SJCRH30 (cell line): ENCODE measurements around the gene STRN. TPM values are rescaled to one million over a fixed set of nuclear protein-coding genes. Genes with fewer than 3 reads are reported as not detected.
"Not testable (repeated sequence)": the region's sequence is repeated elsewhere in the genome, so short reads cannot be mapped to it uniquely, and the experiment has no call there.

Experiments used
- DNase-seq, 2 experiments: peaks; one replicate each; pipeline ENCODE4 v3.0.0-alpha.2; 2015 to 2020
- H3K27ac ChIP-seq: fragments of 250-450 bp; sonication (Bioruptor Pico); 2 replicates; pipeline ENCODE4 v1.5.1; 2020; ENCODE audit warnings: mild to moderate bottlenecking, moderate library complexity
- H3K27me3 ChIP-seq: fragments of 250-450 bp; sonication (Bioruptor Pico); 2 replicates; pipeline ENCODE4 v1.5.1; 2020; ENCODE audit warnings: mild to moderate bottlenecking, moderate library complexity
- H3K36me3 ChIP-seq: fragments of 250-450 bp; sonication (Bioruptor Pico); 2 replicates; pipeline ENCODE4 v1.5.1; 2020; ENCODE audit warnings: mild to moderate bottlenecking, moderate library complexity
- H3K4me1 ChIP-seq: fragments of 250-450 bp; sonication (Bioruptor Pico); 2 replicates; pipeline ENCODE4 v1.5.1; 2020; ENCODE audit warnings: mild to moderate bottlenecking, moderate library complexity
- H3K4me3 ChIP-seq: fragments of 250-450 bp; sonication (Bioruptor Pico); 2 replicates; pipeline ENCODE4 v1.5.1; 2020; ENCODE audit warnings: mild to moderate bottlenecking, moderate library complexity
- H3K9me3 ChIP-seq: fragments of 250-450 bp; sonication (Bioruptor Pico); replicated peaks from 2 replicates; pipeline ENCODE4 v1.5.1; 2020; ENCODE audit warnings: mild to moderate bottlenecking, moderate library complexity
- total RNA-seq: library from RNA; depleted of rRNA; stranded (reverse); fragments of >200 nt; shearing (Covaris generic); gene quantifications from 2 replicates; pipeline ENCODE4 v1.2.3, GENCODE V29; 2014; rRNA removed

The STRN gene, protein sequence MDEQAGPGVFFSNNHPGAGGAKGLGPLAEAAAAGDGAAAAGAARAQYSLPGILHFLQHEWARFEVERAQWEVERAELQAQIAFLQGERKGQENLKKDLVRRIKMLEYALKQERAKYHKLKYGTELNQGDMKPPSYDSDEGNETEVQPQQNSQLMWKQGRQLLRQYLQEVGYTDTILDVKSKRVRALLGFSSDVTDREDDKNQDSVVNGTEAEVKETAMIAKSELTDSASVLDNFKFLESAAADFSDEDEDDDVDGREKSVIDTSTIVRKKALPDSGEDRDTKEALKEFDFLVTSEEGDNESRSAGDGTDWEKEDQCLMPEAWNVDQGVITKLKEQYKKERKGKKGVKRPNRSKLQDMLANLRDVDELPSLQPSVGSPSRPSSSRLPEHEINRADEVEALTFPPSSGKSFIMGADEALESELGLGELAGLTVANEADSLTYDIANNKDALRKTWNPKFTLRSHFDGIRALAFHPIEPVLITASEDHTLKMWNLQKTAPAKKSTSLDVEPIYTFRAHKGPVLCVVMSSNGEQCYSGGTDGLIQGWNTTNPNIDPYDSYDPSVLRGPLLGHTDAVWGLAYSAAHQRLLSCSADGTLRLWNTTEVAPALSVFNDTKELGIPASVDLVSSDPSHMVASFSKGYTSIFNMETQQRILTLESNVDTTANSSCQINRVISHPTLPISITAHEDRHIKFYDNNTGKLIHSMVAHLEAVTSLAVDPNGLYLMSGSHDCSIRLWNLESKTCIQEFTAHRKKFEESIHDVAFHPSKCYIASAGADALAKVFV
- total RNA-seq, result 33.1 and 37.3 TPM in 2 replicates

DNA sequence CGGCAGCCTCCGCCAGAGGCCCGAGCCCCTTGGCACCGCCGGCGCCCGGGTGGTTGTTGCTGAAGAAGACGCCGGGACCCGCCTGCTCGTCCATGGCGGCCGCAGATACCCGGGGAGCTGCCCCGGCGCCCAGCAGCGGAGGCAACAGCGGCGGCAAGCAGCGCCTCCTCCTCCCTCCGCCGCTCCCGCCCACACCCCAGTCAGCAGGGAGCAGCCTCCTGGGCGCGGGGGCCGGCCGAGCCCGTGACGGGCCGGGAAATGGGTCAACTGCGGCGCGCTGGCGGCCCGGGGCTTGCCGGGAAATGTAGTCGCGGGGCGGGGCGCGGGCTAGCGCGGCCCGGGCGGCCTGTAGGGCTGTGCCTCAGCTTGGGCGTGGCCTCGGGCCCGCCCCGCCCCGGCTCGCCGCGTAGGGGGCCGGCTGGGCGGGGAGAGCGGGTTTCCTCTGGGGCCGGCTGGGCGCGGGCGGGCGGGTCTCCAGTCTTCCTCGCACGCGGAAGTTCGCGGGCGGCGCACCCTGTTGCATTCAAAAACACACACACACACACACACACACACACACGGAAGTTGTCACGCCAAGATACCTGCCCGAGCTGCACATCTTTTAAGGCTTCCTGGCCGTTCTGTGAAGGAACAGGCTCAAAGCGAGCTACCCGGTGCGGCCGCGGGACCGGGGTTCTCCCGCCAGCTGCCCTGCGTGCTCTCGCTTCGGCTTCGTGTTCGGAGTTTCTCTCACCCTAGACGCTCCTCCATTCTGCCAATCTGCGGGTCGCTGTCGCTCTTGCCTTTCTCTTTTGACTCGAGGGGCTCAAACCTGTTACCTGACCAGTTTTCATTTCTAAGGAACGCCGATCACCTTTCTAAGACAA, at the start of gene STRN:
Gene STRN (minus strand): TSS at position 167 of the 866 bp plus-strand sequence. CDS start 73 bp downstream, at position 94.
- Histone ChIP-seq H3K27ac (peak within 1 kb of the TSS; percentile 60), H3K36me3 (no peaks in the 10 kb centered on the region), H3K27me3 (no peaks in the 10 kb centered on the region), H3K4me3 (peak within 1 kb of the TSS; percentile 94), H3K4me1 (no peaks in the 10 kb centered on the region; the same call in 1 of the 2 replicates), H3K9me3 (no peaks in the 10 kb centered on the region)
- peak; percentile 97 to 98 for DNase-seq

DNA sequence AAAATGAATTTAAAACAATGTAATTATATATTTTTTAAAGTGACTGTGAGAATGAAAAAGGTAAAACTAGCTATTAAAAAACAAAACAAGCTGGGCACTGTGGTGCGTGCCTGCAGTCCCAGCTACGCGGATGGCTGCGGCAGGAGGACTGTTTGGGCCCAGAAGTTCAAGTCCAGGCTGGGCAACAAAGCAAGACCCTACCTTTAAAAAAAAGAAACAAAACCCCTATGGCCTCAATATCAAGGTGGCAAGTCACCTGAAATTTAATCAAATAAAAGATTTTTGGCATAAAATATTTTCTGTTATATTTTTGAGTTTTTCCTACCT, 46.9 kb upstream of the STRN start:
- Histone ChIP-seq H3K4me3 (no peak overlapping the region), H3K36me3 (peaks cover 24% of the 10 kb centered on the region), H3K27ac (no peak overlapping the region), H3K4me1 (no peaks in the 10 kb centered on the region), H3K9me3 (no peaks in the 10 kb centered on the region), H3K27me3 (no peaks in the 10 kb centered on the region)
- no peak for DNase-seq

DNA sequence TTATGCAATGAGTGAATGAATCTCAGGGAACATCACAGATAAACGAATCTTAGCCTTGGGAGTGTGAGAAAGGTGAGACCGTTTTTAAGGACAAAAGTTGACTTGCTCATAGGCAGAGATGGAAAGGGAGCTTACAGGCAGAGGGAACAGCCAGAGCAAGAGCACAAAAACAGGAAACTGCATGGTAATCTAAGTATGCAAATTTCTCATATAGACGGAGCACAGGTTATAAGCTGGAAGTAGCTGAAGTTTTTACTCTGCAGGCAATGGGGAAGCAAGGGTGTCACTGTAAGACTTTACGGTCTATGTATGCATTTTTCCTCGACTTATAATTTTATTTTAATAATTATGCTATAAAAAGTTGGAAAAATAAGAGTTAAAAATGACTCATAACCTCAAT, 44.8 kb upstream of the STRN start:
- Histone ChIP-seq H3K4me1 (no peaks in the 10 kb centered on the region), H3K36me3 (peaks cover 22% of the 10 kb centered on the region), H3K4me3 (no peak overlapping the region), H3K27ac (no peak overlapping the region), H3K9me3 (no peaks in the 10 kb centered on the region), H3K27me3 (no peaks in the 10 kb centered on the region)
- no peak for DNase-seq

DNA sequence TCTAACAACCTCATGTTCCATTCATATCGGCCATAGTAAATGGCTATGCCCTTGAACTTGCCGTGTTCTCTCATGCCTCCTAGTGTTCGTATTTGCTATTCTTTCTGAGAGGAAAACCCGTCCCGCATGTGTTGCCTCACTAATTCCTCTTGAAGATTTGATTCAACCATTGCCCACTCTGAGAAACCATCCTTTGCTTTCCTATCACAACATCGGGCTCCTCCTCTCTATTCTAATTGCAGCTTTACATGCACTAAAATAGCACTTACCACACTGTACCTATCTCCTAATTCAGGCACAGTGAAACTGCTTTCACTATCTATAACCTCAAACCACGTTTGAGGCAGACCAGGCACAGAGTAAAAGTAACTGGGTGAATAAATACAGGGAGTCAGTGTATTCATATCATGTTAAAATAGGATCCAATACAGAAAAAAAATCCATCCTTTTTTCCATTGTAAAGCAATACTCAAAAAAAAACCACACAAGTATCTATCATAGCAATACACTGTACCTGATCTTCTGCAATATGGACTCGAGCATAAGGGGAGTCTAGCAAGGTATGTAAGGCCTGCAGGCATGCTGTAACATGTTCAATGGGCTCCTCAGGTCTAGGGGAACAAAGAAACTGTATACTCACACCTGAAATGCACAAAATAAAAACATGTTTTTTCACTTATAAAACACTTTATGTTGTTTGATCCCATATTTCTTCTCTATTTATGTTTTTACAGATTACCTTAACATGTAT, 39.0 kb upstream of the STRN start:
- DNase-seq, result peak in 1 of 2 experiments; percentile 13

DNA sequence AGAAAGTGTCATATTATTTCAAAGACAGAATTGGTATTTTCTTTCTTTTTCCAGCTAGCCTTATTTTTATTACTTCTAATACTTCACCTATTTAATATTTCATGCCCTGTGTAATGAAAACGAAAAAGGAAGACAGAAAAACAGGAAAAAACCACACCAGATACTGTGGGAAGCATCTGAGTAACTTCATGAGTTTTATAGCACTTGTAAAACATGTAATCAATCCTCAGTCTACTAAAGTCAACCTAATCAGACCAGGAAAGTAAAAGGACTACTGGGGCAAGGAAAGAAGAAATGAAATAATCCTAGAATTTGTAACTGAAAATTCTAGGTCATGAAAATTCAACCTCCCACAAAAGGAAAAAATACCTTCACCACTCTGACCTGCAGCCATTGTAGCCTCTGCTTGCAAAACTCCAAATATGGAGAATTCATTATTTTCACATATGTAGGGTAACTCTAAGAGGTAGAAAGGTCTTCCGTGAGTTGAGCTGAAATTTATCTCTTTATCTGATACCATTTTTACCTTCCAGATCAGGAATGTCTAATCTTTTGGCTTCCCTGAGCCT, 34.7 kb upstream of the STRN start:
- Histone ChIP-seq H3K27me3 (no peaks in the 10 kb centered on the region), H3K4me1 (no peaks in the 10 kb centered on the region), H3K9me3 (no peaks in the 10 kb centered on the region), H3K36me3 (peaks cover 49% of the 10 kb centered on the region), H3K4me3 (no peak overlapping the region), H3K27ac (no peak overlapping the region)
- no peak for DNase-seq

More for the DNA sequence above, 39.0 kb upstream of the STRN start:
- Histone ChIP-seq H3K4me1 (no peaks in the 10 kb centered on the region), H3K27ac (no peak overlapping the region), H3K4me3 (no peak overlapping the region), H3K36me3 (peaks cover 33% of the 10 kb centered on the region), H3K9me3 (no peaks in the 10 kb centered on the region), H3K27me3 (no peaks in the 10 kb centered on the region)

DNA sequence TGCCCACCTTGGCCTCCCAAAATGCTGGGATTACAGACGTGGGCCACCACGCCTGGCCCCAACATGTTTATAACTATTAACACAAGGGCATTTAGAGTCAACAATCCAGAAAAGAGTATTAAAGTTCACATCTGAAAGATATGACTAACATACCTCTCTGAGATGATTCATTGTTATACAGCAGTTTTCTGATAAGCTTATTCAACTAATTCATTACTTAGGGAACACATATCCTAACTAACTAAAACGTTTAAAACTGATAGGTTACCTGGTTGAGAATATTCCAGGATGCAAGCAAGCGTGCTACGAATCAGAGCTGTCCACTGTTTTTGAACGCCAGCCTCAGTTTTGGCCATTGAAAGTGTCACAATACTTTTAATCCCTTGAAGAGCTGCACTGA, 34.0 kb upstream of the STRN start:
- H3K27ac ChIP-seq, result no peak overlapping the region
- H3K9me3 ChIP-seq, result no peaks in the 10 kb centered on the region
- no peak for DNase-seq
- H3K4me3 ChIP-seq, result no peak overlapping the region
- H3K4me1 ChIP-seq, result no peaks in the 10 kb centered on the region
- H3K36me3 ChIP-seq, result peaks cover 49% of the 10 kb centered on the region
- H3K27me3 ChIP-seq, result no peaks in the 10 kb centered on the region

DNA sequence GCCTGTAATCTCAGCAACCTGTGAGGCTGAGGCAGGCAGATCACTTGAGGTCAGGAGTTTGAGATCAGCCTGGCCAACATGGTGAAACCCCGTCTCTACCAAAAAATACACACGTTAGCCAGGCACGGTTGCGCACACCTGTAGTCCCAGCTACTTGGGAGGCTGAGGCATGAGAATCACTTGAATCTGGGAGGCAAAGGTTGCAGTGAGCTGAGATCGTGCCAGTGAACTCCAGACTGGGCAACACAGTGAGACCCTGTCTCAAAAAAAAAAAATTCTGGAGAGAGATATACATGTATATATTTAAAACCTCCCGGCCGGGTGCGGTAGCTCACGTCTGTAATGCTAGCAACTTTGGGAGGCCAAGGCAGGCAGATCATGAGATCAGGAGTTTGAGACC, 33.1 kb upstream of the STRN start:
- not testable (repeated sequence) for H3K27ac ChIP-seq, DNase-seq, H3K9me3 ChIP-seq, H3K27me3 ChIP-seq, H3K4me1 ChIP-seq, H3K4me3 ChIP-seq
- peaks cover 49% of the 10 kb centered on the region for H3K36me3 ChIP-seq

DNA sequence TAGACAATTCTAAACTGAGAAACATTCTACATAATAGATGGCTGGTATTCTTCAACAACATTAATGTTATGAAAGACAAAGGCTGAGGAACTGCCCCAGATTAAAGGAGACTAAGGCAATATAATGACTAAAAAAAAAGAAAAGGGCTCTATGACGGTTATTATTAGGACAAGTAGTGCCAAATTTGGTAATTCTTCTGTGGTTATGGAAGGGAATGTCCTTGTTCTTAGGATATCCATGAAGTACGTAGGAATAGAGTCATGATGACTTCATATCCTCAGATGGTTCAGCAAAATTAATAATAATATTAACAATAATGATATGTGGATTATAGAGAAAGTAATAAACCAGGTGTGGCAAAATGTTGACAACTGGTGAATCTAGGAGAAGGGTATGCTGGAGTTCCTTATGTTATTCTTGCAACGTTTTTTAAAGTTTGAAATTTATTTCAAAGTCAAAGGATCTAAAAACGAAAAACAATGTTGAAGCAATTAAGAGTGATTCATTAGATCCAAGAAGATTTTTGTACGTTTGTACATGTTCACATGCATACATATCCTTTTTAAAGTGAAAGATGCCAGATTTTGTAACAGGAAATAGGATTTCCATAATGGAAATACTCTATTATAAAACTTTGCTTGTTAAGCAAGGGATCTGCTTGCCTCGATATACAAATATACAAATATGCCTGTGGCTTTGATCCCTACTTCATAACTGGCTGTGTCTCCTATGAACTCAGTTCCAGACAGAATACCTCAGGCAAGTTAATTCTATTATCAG, 27.7 kb upstream of the STRN start:
- Histone ChIP-seq H3K36me3 (peaks cover 18% of the 10 kb centered on the region), H3K4me3 (no peak overlapping the region), H3K27me3 (no peaks in the 10 kb centered on the region), H3K4me1 (no peaks in the 10 kb centered on the region), H3K9me3 (no peaks in the 10 kb centered on the region), H3K27ac (no peak overlapping the region)
- DNase-seq, result no peak

DNA sequence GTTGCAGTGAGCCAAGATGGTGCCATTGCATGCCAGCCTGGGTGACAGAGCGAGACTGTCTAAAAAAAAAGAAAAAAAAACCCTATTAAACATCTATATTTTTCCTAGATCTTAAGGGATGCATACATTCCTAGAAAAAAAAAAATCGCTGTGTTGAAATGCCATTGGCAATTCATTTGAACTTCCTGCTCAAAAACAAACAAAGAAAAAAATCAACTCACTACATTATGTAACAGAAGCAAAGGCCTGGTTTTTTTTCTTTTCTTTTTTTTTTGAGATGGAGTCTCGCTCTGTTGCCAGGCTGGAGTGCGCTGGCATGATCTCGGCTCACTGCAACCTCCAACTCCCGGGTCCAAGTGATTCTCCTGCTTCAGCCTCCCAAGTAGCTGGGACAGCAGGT, 21.7 kb upstream of the STRN start:
- Histone ChIP-seq H3K4me3 (no peak overlapping the region), H3K4me1 (no peaks in the 10 kb centered on the region), H3K36me3 (no peaks in the 10 kb centered on the region), H3K27me3 (no peaks in the 10 kb centered on the region), H3K27ac (no peak overlapping the region), H3K9me3 (no peaks in the 10 kb centered on the region)
- no peak for DNase-seq

DNA sequence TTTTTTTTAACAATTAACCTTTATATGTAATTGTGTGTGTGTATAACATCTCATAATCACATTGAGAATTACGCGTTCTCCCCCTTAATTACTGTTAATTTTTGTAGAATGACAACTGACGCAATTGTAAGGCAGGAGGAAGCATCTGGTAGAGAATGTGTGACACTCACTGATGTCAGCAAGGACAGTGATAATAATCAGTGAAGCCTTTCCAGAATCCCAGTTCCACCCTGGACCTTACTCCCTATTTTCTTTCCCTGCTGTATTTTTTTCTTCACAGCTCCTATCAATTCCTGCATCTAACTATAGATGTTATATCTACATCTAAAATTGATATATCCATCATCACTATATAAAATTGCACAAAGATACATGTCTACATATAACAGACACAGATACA, 16.1 kb upstream of the STRN start:
- 0 out of 2 replicates have a peak, but pooled peaks cover 4% of the 10 kb centered on the region for H3K9me3 ChIP-seq
- H3K4me3 ChIP-seq, result no peak overlapping the region
- no peaks in the 10 kb centered on the region for H3K36me3 ChIP-seq
- H3K4me1 ChIP-seq, result no peaks in the 10 kb centered on the region
- DNase-seq, result no peak
- H3K27me3 ChIP-seq, result no peaks in the 10 kb centered on the region
- H3K27ac ChIP-seq, result no peak overlapping the region

DNA sequence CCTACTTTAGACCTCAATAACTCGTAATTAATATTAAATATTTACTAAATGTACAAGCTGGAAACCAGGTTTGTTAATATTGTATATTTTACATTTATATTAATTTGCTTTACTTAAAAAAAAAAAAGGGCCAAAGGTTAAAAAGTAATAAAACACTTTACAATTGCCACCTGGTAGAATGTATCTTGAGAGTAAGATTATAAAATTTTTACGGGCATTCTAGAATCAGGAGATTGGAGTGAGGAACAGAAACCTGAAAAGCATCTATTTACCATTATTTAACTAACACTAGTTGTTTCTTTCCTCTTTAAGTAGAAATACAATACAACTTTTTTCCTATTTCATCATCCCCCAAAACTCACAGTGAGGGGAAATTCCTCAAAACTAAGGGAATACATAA, 15.6 kb upstream of the STRN start:
- Histone ChIP-seq H3K4me1 (no peaks in the 10 kb centered on the region), H3K27me3 (no peaks in the 10 kb centered on the region), H3K9me3 (0 out of 2 replicates have a peak, but pooled peaks cover 4% of the 10 kb centered on the region), H3K27ac (no peak overlapping the region), H3K4me3 (no peak overlapping the region), H3K36me3 (no peaks in the 10 kb centered on the region)
- DNase-seq, result no peak

DNA sequence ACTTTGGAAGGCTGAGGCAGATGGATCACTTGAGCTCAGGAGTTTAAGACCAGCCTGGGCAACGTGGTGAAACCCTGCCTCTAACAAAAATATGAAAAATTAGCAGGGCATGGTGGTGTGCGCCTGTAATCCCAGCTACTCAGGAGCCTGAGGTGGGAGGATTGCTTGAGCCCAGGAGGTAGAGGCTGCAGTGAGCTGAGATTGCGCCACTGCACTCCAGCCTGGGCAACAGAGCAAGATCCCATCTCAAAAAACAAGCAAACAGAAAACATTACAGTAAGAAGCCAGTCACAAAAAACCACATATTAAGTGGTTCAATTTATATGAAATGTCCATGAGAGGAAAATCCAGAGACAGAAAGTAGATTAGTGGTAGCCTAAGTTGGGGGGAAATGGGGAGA, 12.7 kb upstream of the STRN start:
- H3K4me3 ChIP-seq, DNase-seq, H3K4me1 ChIP-seq, H3K36me3 ChIP-seq, H3K27ac ChIP-seq, H3K9me3 ChIP-seq, H3K27me3 ChIP-seq: not testable (repeated sequence)

DNA sequence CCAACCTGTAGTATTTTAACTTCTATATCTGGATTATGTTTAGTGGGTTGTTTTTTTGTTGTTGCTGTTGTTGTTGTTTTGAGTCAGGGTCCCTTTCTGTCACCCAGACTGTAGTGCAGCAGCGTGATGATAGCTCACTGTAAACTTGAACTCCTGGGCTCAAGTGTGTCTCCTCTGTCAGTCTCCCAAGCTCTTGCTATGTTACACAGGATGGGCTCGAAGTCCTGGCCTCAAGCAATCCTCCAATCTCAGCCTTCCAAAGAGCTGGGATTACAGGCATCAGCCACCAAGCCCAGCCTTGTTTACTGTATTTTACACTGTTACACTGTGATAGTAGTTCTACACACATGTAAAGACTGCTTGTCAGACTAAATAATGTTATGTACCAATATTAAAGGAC, 9.7 kb upstream of the STRN start:
- Histone ChIP-seq H3K4me3 (no peak overlapping the region), H3K27me3 (no peaks in the 10 kb centered on the region), H3K27ac (no peak overlapping the region), H3K9me3 (no peaks in the 10 kb centered on the region), H3K4me1 (no peaks in the 10 kb centered on the region), H3K36me3 (no peaks in the 10 kb centered on the region)
- no peak for DNase-seq
